Left forelimb (tissue), 1 donor: Measurements from ENCODE around the gene MCRS1.

Experiments used
- DNase-seq: peaks from one replicate; pipeline ENCODE4 v3.0.0-alpha.2; 2018; ENCODE audit warnings: low spot score

MCRS1 gene

GRCh38 chr12:49555631-49556390, 12.1 kb downstream of the MCRS1 start:
- DNase-seq = no peak

DNA sequence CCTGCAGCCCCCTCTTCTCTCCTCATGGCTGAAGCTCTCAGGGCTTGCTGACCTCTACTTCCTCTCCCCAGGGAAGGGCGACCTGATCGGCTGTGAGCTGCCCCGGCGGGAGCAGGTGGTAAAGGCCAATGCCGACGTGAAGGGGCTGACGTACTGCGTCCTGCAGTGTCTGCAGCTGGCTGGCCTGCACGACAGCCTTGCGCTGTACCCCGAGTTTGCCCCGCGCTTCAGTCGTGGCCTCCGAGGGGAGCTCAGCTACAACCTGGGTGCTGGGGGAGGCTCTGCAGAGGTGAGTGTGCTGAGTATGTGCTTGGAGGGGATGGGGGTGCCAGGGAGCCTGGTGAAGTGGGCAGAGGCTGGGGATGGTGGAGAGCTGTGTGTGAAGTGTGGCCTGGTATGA, 13.7 kb downstream of the MCRS1 start:
- no peak for DNase-seq

DNA sequence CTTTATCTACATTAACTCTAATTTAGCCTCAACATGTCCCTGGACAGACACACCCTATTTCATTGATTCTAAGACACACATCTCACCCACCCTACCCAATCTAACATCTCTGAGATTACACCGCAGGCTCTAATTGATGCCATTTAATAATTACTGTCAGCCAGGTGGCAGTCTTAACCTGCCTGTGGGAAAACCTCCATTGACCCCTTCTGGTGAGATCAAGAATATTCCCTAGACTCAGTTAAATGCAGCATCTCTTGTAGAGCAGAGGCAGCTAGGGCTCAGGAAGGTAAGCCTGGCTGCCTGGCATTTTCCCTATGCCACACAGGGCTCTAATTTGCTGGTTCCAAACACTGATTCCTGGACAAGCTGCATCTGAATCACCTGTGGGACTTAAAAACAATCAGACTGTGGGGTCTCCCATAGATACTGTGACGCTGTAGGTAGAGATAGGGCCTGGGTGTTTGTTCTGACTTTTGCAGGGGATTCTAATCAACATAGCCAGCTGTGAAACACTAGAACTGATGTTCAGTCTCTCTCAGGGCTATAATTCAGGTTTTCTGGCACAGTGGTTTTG, 14.3 kb downstream of the MCRS1 start:
- DNase-seq = no peak

- no peak for DNase-seq
These were observed 15.0 kb downstream of the MCRS1 start for GRCh38 chr12:49552899-49553298.

DNA sequence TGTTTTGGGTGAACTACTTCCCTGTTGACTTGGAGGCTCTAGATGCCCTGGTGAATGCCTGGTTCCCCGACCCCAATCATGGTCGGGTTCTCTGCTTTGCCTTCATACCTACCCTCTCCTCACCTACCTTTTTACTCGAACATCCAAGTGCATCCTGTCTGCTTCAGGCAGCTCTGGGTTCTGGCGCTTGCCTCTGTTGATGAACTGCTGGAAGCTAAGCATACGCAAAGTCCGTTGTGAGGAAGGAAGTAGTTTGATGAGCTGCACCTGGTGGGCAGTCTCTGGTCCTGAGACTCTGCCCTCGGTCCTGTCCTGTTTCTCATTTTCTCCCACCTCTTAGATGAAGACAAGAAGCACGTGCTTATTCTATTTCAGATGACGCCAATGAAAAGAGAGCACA, 15.5 kb downstream of the MCRS1 start:
- DNase-seq = no peak

DNA sequence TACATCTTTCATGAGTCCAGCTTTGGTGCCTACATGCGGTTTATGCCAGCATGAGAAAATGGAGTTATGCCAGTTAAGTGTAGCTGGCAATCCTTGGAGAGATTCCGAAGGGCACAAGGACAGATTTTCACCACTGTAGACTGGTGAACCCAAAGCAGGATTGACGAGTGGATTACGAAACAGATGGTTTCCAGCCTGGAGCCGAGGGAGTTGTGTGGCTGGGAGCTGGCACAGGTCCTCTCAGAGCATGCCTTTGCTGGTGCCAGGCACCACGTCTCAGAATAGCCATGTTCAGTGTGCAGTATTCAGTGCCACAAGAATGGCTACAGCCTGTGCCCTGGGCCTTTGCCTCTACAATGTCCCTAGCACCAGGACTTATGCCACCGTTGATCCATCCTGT, 15.9 kb downstream of the MCRS1 start:
- no peak for DNase-seq

- DNase-seq = no peak
These were observed 17.2 kb downstream of the MCRS1 start for GRCh38 chr12:49550693-49551252.

- no peak for DNase-seq
These were observed 17.9 kb downstream of the MCRS1 start for GRCh38 chr12:49549735-49550692.

DNA sequence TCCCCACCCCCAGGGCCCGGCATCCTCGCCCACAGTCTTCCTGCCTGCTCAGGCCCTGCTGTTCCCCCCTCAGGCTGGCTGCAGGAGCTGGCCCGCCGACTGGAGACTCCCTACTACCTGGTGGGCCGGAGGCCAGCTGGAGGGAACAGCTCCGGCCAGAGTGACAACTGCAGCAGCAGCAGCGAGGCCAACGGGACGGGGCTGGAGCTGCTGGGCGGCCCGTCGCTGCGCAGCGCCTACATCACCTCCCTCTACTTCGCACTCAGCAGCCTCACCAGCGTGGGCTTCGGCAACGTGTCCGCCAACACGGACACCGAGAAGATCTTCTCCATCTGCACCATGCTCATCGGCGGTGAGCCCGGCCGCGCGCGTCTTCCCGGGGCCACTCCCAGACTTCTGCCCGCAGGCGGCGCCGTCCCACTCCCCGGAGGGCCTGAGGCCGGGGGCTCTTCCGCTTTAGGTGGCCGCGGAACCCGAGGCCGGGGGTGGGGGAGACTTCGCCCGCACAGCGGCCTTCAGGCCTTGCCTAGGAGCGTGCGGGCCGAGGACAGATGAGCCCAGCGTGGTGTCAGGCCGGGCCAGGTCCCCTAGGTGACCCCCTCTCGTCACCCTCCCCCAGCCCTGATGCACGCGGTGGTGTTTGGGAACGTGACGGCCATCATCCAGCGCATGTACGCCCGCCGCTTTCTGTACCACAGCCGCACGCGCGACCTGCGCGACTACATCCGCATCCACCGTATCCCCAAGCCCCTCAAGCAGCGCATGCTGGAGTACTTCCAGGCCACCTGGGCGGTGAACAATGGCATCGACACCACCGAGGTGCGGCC, 18.9 kb downstream of the MCRS1 start:
- DNase-seq = no peak

DNA sequence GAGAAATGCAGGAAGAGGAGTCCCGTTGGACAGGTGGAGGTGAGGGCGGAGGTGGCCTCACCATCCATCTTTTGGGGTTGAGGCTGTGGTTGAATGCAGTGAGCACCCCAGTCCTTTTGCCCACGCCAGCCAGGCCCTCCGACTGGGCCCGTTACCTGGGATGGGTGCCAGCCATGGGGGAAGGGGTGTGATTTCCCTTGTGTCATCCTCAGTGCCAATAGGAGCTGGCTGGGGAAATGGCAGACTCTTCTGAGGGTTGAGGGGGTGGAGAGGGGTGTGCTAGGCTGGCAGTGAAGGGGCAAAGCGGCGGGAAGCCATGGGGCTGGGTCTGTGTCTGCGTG, 19.5 kb downstream of the MCRS1 start:
- no peak for DNase-seq

- DNase-seq = no peak
These were observed 20.8 kb downstream of the MCRS1 start for GRCh38 chr12:49547090-49547690.

DNA sequence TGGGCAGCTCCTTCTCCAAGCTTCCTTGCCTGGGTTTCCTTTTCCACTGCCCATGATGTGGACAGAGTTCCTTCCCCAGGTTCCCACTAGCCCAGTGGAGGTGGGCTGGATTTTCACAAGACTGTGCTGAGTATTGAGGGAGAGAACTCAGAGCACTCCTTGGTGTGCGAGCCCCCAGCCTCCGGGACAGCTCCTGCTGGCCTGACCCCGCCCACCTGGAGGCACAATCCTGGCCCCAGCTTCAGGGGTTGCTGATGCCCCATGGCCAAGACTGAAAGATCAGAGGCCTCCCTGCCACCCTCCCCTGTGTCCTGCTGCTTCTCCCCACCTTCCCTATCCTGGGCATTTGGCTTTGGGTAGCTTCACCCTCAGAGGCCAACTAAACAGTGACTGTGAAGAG, 21.5 kb downstream of the MCRS1 start:
- DNase-seq = no peak

DNA sequence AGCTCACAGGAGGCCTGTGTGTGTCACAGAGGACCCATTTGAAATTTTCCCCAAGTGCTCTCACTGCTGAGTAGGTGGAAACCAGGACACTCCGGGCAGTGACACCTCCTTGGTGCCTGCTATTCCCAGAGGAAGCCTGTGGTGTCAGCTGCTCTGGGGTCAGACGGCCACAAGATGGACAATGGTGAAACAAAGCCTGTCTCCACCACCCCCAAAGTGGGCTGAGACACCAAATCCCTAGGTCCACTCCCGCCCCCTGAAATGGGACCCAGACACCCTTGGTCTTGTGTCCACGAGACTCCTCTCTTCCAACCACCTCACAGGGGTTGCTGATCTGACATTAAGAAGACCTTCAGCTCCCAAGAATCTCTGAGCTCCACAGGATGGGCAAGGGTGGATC, 22.1 kb downstream of the MCRS1 start:
- no peak for DNase-seq

- DNase-seq = no peak
These were observed 23.8 kb downstream of the MCRS1 start for GRCh38 chr12:49543914-49544815.

DNA sequence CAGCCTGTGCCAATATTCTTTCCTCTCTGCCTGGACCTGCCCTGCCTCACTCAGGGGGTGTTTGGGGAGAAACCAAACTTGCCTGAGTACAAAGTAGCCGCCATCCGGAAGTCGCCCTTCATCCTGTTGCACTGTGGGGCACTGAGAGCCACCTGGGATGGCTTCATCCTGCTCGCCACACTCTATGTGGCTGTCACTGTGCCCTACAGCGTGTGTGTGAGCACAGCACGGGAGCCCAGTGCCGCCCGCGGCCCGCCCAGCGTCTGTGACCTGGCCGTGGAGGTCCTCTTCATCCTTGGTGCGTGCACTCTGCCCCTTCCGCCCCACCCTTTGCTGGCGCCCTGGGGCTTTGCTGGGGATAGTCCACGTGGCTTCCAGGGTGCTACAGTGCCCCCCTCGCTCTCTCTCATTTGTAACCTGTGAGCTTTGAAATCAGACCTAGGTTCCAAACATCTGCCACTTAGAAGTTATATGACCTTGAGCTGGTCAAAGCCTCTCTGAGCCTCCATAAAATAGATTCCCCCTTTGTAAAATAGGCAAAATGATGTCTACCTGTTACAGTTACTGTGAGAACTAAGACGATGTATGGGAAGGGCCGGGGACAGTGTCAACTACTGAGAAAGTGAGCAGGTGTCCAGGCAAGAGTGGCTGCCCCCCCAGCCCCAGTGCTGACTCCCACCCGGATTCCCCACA, 24.6 kb downstream of the MCRS1 start:
- DNase-seq = no peak

DNA sequence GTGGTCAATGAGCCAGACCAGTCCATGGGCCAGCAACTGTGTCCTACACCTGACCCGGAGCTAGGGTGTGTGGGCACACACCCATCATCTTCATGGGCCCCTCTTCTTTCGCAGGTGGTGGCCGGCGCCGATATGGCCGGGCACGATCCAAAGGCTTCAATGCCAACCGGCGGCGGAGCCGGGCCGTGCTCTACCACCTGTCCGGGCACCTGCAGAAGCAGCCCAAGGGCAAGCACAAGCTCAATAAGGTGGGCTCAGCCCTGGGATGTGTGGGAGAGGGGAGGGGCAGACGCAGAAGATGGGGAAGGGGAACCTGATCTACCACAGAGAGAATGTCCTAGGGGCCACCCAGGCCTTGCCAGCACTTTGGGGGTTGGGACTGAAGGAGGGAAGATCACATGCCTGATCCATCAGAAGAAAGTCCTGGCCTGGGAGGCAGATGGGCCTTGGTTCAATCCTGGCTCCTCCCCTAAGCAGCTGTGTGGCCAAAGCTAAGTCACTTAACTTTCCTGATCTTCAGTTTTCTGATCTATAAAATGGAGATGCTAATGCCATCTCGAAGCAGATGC, 25.3 kb downstream of the MCRS1 start:
- no peak for DNase-seq

DNA sequence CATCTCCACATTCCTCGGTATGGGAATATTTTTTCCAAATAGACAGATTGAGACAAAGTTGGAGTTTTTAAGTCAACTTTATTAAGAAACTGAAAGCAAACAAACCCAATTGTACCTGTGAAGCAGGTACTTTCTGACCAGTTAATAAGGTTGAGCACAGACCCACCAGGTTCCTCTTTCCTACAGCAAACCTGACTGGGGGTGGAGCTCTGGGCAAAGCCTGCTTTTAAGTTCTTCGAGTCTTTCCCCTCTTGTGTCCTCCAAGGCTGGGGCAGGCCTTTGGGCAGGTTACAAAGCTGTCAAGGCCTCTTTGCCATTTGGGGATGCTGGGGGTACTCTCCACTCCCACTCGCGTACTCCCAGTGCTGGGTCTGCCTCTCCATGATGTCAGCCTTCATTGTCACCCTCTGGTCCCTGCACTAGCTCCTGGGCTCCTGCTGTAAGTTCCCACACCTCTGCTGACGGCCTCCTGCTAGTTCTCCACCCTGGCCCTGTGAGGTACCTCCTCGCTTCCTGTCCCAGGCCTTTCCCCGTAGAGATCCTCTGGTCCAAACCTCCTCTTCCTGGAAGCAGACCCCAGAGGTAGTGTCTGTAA, 25.9 kb downstream of the MCRS1 start:
- DNase-seq = no peak

- no peak for DNase-seq
These were observed 26.6 kb downstream of the MCRS1 start for GRCh38 chr12:49541140-49541861.
